ENCODE measurements around the gene NQO2.
"Not testable (repeated sequence)": the region's sequence is repeated elsewhere in the genome, so short reads cannot be mapped to it uniquely, and the experiment has no call there.

Gene NQO2

GRCh38 chr6:3061501-3061941 lies 61.8 kb downstream of the NQO2 start:
- no peak for TF ChIP-seq CTCF (IDR thresholded peaks at IDR 0.05; ENCODE audit: insufficient read depth, missing control alignments)
- FAIRE-seq (no peak), DNase-seq (ENCODE audit: insufficient read length, low spot score) (no peak)

GRCh38 chr6:3063340-3063732 lies 63.6 kb downstream of the NQO2 start:
- FAIRE-seq; DNase-seq (ENCODE audit: insufficient read length, low spot score): not testable (repeated sequence)

DNA sequence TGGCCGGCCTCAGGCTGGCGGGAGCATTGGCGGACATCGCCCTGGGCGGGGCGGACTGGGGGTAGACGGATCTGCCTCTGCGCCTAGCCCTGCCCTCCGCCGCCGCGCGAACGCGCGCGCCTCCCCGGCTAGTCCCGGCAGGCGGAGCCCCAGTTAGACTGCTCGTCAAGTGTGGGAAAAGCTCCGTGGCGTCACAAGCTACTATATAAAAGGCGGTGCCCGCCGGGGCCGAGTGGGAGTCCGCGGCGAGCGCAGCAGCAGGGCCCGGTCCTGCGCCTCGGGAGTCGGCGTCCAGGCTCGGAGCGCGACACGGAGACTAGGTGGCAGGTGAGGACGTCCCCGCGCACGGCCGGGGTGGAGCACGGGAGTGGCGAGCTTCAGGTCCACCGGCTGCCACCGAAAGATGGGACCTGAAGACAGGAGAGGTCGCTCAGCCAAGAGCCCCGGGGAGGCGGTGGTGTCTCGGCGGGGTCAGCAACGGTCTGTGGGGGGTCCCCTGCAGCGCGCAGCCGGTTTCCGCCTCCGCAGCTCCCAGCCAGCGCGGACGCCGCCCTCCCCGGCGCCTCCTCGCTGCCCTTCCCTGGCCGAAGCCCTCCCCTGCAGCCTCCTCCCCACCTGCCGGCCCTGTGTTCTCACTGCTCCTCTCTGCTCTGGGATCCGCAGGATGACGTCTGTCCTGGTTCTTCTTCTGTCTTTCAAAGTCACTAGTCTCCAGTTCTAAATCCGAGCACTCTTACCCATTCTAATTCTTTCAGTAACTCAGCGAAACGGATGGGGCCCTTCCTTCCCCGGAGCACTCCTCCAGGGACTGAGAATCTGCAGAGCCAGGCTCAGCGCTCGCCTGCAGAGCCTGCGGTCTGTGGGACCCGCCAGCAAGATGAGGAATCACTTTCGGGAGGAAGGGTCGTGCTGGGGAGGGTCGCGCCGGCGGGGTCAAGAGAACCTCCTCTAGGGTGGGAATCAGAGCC lies 64.3 kb downstream of the NQO2 start:
- DNase-seq (ENCODE audit: insufficient read length, low spot score): peak; percentile 63
- FAIRE-seq: no peak

GRCh38 chr6:3068329-3069214 lies 68.9 kb downstream of the NQO2 start, which contains the start of gene RIPK1:
RIPK1 (plus strand) TSS chr6:3068494; CDS start chr6:3076824, 8,330 bp downstream.
- DNase-seq (ENCODE audit: insufficient read length, low spot score): peak; percentile 94
- FAIRE-seq: no peak

More for the DNA sequence above, 64.3 kb downstream of the NQO2 start:
- no peak for TF ChIP-seq CTCF (IDR thresholded peaks at IDR 0.05; ENCODE audit: insufficient read depth, missing control alignments)

More at GRCh38 chr6:3068329-3069214, 68.9 kb downstream of the NQO2 start, which contains the start of gene RIPK1:
- peak; percentile 19 for TF ChIP-seq CTCF (IDR thresholded peaks at IDR 0.05; ENCODE audit: insufficient read depth, missing control alignments)
